Uterus (tissue), 4 donors: ENCODE data around the gene ZNF581. TPM values are rescaled to one million over a fixed set of nuclear protein-coding genes. Genes with fewer than 3 reads are reported as not detected.

Source experiments
- DNase-seq, 2 donors: peaks; one replicate each; pipeline ENCODE4 v3.0.0-alpha.2; 2019 to 2020
- H3K27ac ChIP-seq, 2 donors: fragments of 200-600 bp; sonication (generic); 1 replicate in 1 of 2; 2 replicates in 1 of 2; pipeline ENCODE4 v1.5.1; 2016 to 2018
- H3K27me3 ChIP-seq, 2 donors: fragments of 200-600 bp; sonication (generic); one replicate each; pipeline ENCODE4 v1.5.1; 2018 to 2019; ENCODE audit warnings: control low read depth in 1 of 2
- H3K36me3 ChIP-seq, 2 donors: fragments of 200-600 bp; sonication (generic); one replicate each; pipeline ENCODE4 v1.5.1; 2019; ENCODE audit warnings: control low read depth in 1 of 2
- H3K4me1 ChIP-seq, 2 donors: fragments of 200-600 bp; sonication (generic); one replicate each; pipeline ENCODE4 v1.5.1; 2018 to 2019; ENCODE audit warnings: control low read depth in 1 of 2
- H3K4me3 ChIP-seq, 2 donors: fragments of 200-600 bp; sonication (generic); 1 replicate in 1 of 2; 2 replicates in 1 of 2; pipeline ENCODE4 v1.5.1; 2018 to 2019; ENCODE audit warnings: mild to moderate bottlenecking in 1 of 2
- H3K9me3 ChIP-seq, 2 donors: fragments of 200-600 bp; sonication (generic); one replicate each; pipeline ENCODE4 v1.5.1; 2019; ENCODE audit warnings: control low read depth in 1 of 2
- POLR2A ChIP-seq, 2 donors: fragments of 450-650 bp; IDR thresholded peaks; one replicate each; pipeline ENCODE4 v1.6.1; 2016; ENCODE audit warnings: antibody characterized with exemption in 2 of 2, mild to moderate bottlenecking in 1 of 2, moderate library complexity in 1 of 2
- intact Hi-C: fragments of 100-400 bp; cut with DNase I; formaldehyde crosslinking; loops from one replicate; pipeline ENCODE4 v1.15.1; 2023; ENCODE audit warnings: low total_unique reads
- total RNA-seq, 4 donors: library from RNA; depleted of rRNA in 3 of 4; stranded (reverse); fragments of >200 nt in 3 of 4; gene quantifications; one replicate each; pipeline versions ENCODE4 v1.1.0 to v1.2.4, GENCODE V29; 2014 to 2023
- TF ChIP-seq, protein P1 (sequence below), 4 experiments: fragments of 200-600 bp in 2 of 4; fragments of 450-650 bp in 2 of 4; sonication (generic) in 2 of 4; IDR thresholded peaks; one replicate each; pipeline ENCODE4 v1.5.1; 2016 to 2019; ENCODE audit warnings: antibody characterized with exemption in 4 of 4, mild to moderate bottlenecking in 2 of 4, moderate library complexity in 1 of 4
- donor health status: DM: yes; HTN: yes; CAD: no.

The ZNF581 gene
- total RNA-seq, 4 donors from 2014 or later = 2.8 to 30.3 (median 12.8) TPM

DNA sequence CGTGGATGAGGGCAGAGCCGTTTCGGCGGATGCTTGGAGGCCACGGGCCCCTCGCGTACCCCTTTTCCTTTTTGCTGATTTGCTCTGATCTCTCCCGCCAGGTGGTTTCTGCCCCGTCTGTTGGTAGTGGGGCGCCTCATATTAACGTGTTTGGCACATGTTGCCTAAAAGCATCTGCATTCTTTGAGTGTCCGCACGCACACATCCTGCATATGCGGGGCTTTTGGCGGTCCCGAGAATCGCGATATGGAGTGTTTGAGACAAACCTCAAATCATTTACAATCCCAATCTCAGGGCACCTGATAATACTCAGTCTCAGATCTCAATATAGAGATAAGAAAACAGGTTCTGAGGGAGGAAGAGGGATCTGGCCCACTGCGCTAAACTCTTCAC, 12.2 kb downstream of the ZNF581 start:
- TF ChIP-seq POLR2A (IDR thresholded peaks at IDR 0.05) = no peak
- TF ChIP-seq, protein P1, sequence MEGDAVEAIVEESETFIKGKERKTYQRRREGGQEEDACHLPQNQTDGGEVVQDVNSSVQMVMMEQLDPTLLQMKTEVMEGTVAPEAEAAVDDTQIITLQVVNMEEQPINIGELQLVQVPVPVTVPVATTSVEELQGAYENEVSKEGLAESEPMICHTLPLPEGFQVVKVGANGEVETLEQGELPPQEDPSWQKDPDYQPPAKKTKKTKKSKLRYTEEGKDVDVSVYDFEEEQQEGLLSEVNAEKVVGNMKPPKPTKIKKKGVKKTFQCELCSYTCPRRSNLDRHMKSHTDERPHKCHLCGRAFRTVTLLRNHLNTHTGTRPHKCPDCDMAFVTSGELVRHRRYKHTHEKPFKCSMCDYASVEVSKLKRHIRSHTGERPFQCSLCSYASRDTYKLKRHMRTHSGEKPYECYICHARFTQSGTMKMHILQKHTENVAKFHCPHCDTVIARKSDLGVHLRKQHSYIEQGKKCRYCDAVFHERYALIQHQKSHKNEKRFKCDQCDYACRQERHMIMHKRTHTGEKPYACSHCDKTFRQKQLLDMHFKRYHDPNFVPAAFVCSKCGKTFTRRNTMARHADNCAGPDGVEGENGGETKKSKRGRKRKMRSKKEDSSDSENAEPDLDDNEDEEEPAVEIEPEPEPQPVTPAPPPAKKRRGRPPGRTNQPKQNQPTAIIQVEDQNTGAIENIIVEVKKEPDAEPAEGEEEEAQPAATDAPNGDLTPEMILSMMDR (IDR thresholded peaks at IDR 0.05) = no peak
- no peaks in the 10 kb centered on the region for H3K27me3 ChIP-seq
- no peaks in the 10 kb centered on the region for H3K9me3 ChIP-seq
- no peak for DNase-seq
- H3K4me3 ChIP-seq = peak overlapping the region; percentile 80 to 95
- intact Hi-C loops = no loop called here
- peak overlapping the region; percentile 99 to 100 for H3K27ac ChIP-seq
- H3K4me1 ChIP-seq = peaks cover 15 to 42% of the 10 kb centered on the region in 2 donors
- H3K36me3 ChIP-seq = no peaks in the 10 kb centered on the region

DNA sequence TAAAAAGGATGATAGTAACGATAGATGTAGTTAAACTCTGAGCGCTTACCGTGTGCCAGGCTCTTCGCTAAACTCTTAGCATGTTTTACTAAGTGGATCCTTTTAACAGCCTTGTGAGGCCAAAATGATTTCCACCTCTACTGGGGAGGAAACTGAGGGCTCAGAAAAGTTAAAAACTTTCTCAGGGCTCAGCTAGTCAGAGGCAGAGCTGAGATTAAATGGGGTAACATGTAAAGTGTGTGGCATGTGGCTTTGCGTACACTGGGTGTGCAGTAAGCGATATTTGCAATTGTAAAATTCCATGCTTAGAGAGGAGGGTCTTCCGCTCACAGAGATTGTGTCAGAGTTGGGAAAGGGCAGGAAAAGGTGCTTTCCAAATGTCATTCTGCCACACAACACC, 13.1 kb downstream of the ZNF581 start:
- Histone ChIP-seq H3K27ac (no peak overlapping the region), H3K27me3 (no peaks in the 10 kb centered on the region), H3K4me1 (peaks cover 15 to 42% of the 10 kb centered on the region in 2 donors), H3K9me3 (no peaks in the 10 kb centered on the region), H3K36me3 (no peaks in the 10 kb centered on the region), H3K4me3 (peak overlapping the region; percentile 80 to 95)
- intact Hi-C loops = no loop called here
- TF ChIP-seq, protein P1 (IDR thresholded peaks at IDR 0.05) = no peak
- TF ChIP-seq POLR2A (IDR thresholded peaks at IDR 0.05) = no peak
- DNase-seq = no peak

DNA sequence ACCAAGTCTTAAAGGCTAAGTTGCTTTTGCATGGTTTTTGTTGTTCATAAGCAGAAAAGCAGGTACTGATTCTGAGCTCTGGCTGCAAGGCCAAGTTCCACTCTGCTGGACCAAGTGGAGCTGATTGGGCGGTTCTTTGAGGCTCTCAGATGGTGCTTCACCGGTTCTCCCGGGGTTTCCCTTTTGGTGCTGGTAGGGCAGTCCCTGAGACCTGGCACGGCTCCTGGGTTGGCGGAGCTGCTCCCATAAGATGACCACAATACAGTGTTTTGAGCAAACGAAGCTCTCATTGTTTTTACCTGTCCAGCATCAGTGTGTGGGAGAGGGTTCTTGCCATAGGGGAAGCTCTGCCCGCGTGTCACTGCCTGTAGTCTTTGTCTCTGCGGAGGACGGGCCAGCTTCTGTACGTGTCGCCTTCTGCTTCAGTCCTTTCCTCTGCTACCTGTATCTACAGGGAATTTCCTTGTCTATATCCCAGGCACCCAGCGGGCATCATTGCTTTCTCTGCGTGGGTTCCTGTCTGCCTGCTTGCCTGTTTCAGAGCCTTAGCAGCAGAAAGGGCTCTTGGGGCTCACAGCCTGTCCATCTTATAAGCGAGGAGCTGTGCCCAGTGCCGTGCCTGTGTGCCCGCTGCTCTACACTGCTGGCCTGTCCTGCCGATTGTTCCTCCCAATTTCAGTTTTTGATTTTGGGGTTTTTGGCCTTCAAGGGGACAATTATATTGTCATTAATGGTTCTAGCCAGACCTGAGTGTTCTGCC, 13.7 kb downstream of the ZNF581 start:
- Histone ChIP-seq H3K27ac (no peak overlapping the region), H3K27me3 (no peaks in the 10 kb centered on the region), H3K4me1 (peaks cover 15 to 42% of the 10 kb centered on the region in 2 donors), H3K9me3 (no peaks in the 10 kb centered on the region), H3K4me3 (peak overlapping the region in 1 of 2 donors; percentile 1), H3K36me3 (no peaks in the 10 kb centered on the region)
- DNase-seq = no peak
- intact Hi-C loops = no loop called here
- TF ChIP-seq, protein P1 (IDR thresholded peaks at IDR 0.05) = no peak
- no peak for TF ChIP-seq POLR2A (IDR thresholded peaks at IDR 0.05)

DNA sequence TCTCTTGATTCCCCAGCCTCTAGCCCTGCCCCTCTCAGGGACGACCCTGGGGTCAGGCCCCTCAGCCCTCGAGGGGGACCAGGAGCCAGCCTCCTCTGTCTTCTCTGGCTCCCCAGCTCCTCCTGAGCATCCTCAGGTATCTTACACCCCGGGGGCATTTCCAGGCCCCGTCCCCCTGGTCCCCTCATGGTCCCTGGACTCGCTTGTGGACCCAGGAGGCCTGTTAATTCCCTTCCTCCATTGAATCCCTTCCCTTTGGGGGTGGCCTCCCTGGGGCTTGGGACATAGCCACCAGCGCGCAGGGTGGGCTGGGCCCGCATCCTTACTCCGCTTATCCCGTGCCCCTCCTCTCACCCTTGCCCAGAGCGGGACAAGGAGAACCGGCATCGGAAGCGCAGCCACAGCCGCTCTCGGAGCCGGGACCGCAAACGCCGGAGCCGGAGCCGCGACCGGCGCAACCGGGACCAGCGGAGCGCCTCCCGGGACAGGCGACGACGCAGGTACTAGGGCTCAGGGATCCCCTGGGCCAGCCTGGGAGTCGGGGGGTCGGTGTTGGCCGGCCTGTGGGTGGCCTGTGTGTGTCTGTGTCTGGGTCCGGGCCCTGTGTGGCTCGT, 15.5 kb downstream of the ZNF581 start:
- intact Hi-C loops = no loop called here
- Histone ChIP-seq H3K4me3 (no peak overlapping the region), H3K27me3 (no peaks in the 10 kb centered on the region), H3K4me1 (peaks cover 15 to 42% of the 10 kb centered on the region in 2 donors), H3K36me3 (no peaks in the 10 kb centered on the region), H3K27ac (no peak overlapping the region), H3K9me3 (no peaks in the 10 kb centered on the region)
- no peak for TF ChIP-seq POLR2A (IDR thresholded peaks at IDR 0.05)
- DNase-seq = no peak

DNA sequence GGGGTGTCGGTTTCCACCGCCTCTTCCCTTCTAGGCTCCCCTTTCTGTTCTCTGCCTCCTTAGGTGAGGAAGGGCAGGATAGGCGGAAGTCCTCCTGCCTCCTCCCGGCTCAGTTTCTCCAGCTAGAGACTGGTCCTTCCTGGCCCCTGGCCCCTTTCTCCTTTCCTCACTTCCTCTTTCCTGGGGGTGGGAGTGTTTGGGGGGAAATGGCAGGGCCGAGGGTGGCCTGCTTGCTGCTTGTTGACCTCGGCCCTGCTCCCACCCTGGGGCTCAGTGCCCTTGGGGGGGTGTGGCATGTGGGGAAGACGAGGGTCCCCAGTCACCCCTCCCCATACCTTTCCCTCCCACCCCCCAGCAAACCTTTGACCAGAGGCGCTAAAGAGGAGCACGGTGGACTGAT, 16.4 kb downstream of the ZNF581 start:
- no peak for DNase-seq
- TF ChIP-seq, protein P1 (IDR thresholded peaks at IDR 0.05) = no peak
- TF ChIP-seq POLR2A (IDR thresholded peaks at IDR 0.05) = no peak
- no peak overlapping the region for H3K4me3 ChIP-seq
- no peaks in the 10 kb centered on the region for H3K36me3 ChIP-seq
- no peak overlapping the region for H3K27ac ChIP-seq
- intact Hi-C loops = no loop called here
- H3K9me3 ChIP-seq = no peaks in the 10 kb centered on the region
- H3K4me1 ChIP-seq = peaks cover 15 to 42% of the 10 kb centered on the region in 2 donors
- no peaks in the 10 kb centered on the region for H3K27me3 ChIP-seq
